HUES64 (cell line): ENCODE measurements around the gene CD27.
"Not testable (repeated sequence)": the region's sequence is repeated elsewhere in the genome, so short reads cannot be mapped to it uniquely, and the experiment has no call there.

Experiments
- H3K27ac ChIP-seq: 2 replicates; pipeline ENCODE4 v1.7.0; 2013; ENCODE audit warnings: low read depth, low read length, inconsistent platforms
- H3K27me3 ChIP-seq: 2 replicates; pipeline ENCODE4 v1.6.1; 2013; ENCODE audit warnings: mild to moderate bottlenecking, low read length; ENCODE audit not compliant: insufficient read depth
- H3K36me3 ChIP-seq: 2 replicates; pipeline ENCODE4 v1.6.1; 2013; ENCODE audit warnings: mild to moderate bottlenecking, low read length; ENCODE audit not compliant: insufficient read depth
- H3K4me1 ChIP-seq: 2 replicates; pipeline ENCODE4 v1.6.1; 2013; ENCODE audit warnings: mild to moderate bottlenecking, low read length, moderate library complexity; ENCODE audit not compliant: insufficient read depth
- H3K4me3 ChIP-seq: 2 replicates; pipeline ENCODE4 v1.5.1; 2013; ENCODE audit warnings: mild to moderate bottlenecking, low read length, moderate library complexity
- H3K9ac ChIP-seq: 2 replicates; pipeline ENCODE4 v1.6.1; 2013; ENCODE audit warnings: mild to moderate bottlenecking, low read depth, low read length
- H3K9me3 ChIP-seq: 2 replicates; pipeline ENCODE4 v1.6.1; 2013; ENCODE audit warnings: low read depth, low read length; ENCODE audit not compliant: insufficient read depth
- WGBS: fragments of 150-250, 120-280 bp; methylation state at CpG from one replicate; pipeline ENCODE4 v1.1.7; 2013; ENCODE audit warnings: missing lambda C conversion rate; 5-methylcytosine and 5-hydroxymethylcytosine counted together

Gene CD27

GRCh38 chr12:6493497-6494257 is 48.9 kb downstream of the CD27 start, which contains the start of gene NCAPD2:
TSS of gene NCAPD2 (plus strand) at chr12:6494102. CDS start at chr12:6495099, 997 bp downstream.
- Histone ChIP-seq H3K27me3 (no peaks in the 10 kb centered on the region), H3K4me1 (peaks cover 7% of the 10 kb centered on the region), H3K9me3 (no peaks in the 10 kb centered on the region), H3K36me3 (peaks cover 45% of the 10 kb centered on the region), H3K9ac (peak within 1 kb of the TSS; percentile 96), H3K27ac (peak within 1 kb of the TSS; percentile 98), H3K4me3 (peak within 1 kb of the TSS; percentile 97)
- under 1% methylated on average over 48 of the region's 49 CpGs for WGBS

GRCh38 chr12:6494258-6494743 is 49.5 kb downstream of the CD27 start:
- Histone ChIP-seq H3K36me3 (peaks cover 51% of the 10 kb centered on the region), H3K4me3 (peak overlapping the region; percentile 97), H3K27me3 (no peaks in the 10 kb centered on the region), H3K9me3 (no peaks in the 10 kb centered on the region), H3K27ac (peak overlapping the region; percentile 98), H3K4me1 (peaks cover 7% of the 10 kb centered on the region), H3K9ac (peak overlapping the region; percentile 86)
- 4% methylated on average over 11 of the region's 14 CpGs for WGBS

- 81% methylated on average over 1 of the region's 1 CpG for WGBS
- no peak overlapping the region for H3K27ac ChIP-seq
- no peaks in the 10 kb centered on the region for H3K27me3 ChIP-seq
- H3K4me1 ChIP-seq: peaks cover 7% of the 10 kb centered on the region
- H3K9me3 ChIP-seq: no peaks in the 10 kb centered on the region
- peaks cover 57% of the 10 kb centered on the region for H3K36me3 ChIP-seq
- peak overlapping the region; percentile 86; the same call in 1 of the 2 replicates for H3K9ac ChIP-seq
- peak overlapping the region; percentile 97 for H3K4me3 ChIP-seq
These were observed 50.2 kb downstream of the CD27 start for GRCh38 chr12:6494968-6495367.

- H3K27me3 ChIP-seq, H3K4me3 ChIP-seq: not testable (repeated sequence)
These were observed 52.5 kb downstream of the CD27 start for GRCh38 chr12:6497291-6497690.

GRCh38 chr12:6500466-6500865 is 55.7 kb downstream of the CD27 start:
- Histone ChIP-seq H3K36me3 (peaks cover 81% of the 10 kb centered on the region), H3K4me3 (no peak overlapping the region), H3K9me3 (no peaks in the 10 kb centered on the region), H3K9ac (no peak overlapping the region), H3K4me1 (no peaks in the 10 kb centered on the region; the same call in 1 of the 2 replicates), H3K27ac (no peak overlapping the region), H3K27me3 (no peaks in the 10 kb centered on the region)
- 90% methylated on average over 2 of the region's 2 CpGs for WGBS

More at GRCh38 chr12:6497291-6497690, 52.5 kb downstream of the CD27 start:
- not testable (repeated sequence) for H3K9me3 ChIP-seq, H3K27ac ChIP-seq, H3K9ac ChIP-seq, H3K4me1 ChIP-seq
- H3K36me3 ChIP-seq: peaks cover 67% of the 10 kb centered on the region
- WGBS: 90% methylated on average over 3 of the region's 3 CpGs
